Glutamatergic neuron (in vitro differentiated cells): ENCODE measurements around the gene SELENOV. TPM values are rescaled to one million over a fixed set of nuclear protein-coding genes. Genes with fewer than 3 reads are reported as not detected.

Source experiments
- DNase-seq: peaks from one replicate; pipeline ENCODE4 v3.0.0; 2022
- H3K27ac Mint-ChIP-seq: one replicate; pipeline ENCODE4 v1.8.0; 2020; ENCODE audit warnings: mild to moderate bottlenecking, mixed read lengths, inconsistent platforms; ENCODE audit not compliant: unreplicated experiment
- H3K27me3 Mint-ChIP-seq: one replicate; pipeline ENCODE4 v1.8.0; 2020; ENCODE audit warnings: mild to moderate bottlenecking, moderate library complexity, mixed read lengths, inconsistent platforms; ENCODE audit not compliant: unreplicated experiment
- H3K36me3 Mint-ChIP-seq: one replicate; pipeline ENCODE4 v1.8.0; 2020; ENCODE audit warnings: mild to moderate bottlenecking, mixed read lengths, inconsistent platforms; ENCODE audit not compliant: unreplicated experiment
- H3K4me1 Mint-ChIP-seq: one replicate; pipeline ENCODE4 v1.8.0; 2020; ENCODE audit warnings: mild to moderate bottlenecking, low read depth, mixed read lengths, inconsistent platforms; ENCODE audit not compliant: unreplicated experiment
- H3K4me3 Mint-ChIP-seq: one replicate; pipeline ENCODE4 v1.8.0; 2020; ENCODE audit warnings: mild to moderate bottlenecking, mixed read lengths, inconsistent platforms; ENCODE audit not compliant: unreplicated experiment
- H3K9me3 Mint-ChIP-seq: one replicate; pipeline ENCODE4 v1.8.0; 2020; ENCODE audit warnings: mild to moderate bottlenecking, moderate library complexity, mixed read lengths, inconsistent platforms; ENCODE audit not compliant: unreplicated experiment
- CTCF ChIP-seq: fragments of 200-600 bp; sonication (generic); IDR thresholded peaks from one replicate; pipeline ENCODE4 v1.5.0; 2021; ENCODE audit not compliant: partially characterized antibody, unreplicated experiment
- total RNA-seq: library from RNA; stranded (reverse); fragmentation: NEBNext Ultra II Directional; extraction: Animal tissue kit (Norgen Biotek cat#: 25700); gene quantifications from one replicate; pipeline ENCODE4 v1.2.1, GENCODE V29; 2021; ENCODE audit not compliant: unreplicated experiment

The SELENOV gene
- total RNA-seq, 1 donor from 2014 or later: 9.9 TPM

GRCh38 chr19:39480337-39481228 is 34.4 kb upstream of the SELENOV start, which contains the start of gene TIMM50:
TIMM50 (plus strand) TSS chr19:39480838; CDS start chr19:39480854, 16 bp downstream.
- Mint-ChIP-seq H3K9me3 (peaks cover 25% of the 10 kb centered on the region), H3K36me3 (peaks cover 4% of the 10 kb centered on the region), H3K4me1 (peaks cover 41% of the 10 kb centered on the region), H3K27me3 (peaks cover 18% of the 10 kb centered on the region), H3K27ac (peak within 1 kb of the TSS; percentile 99), H3K4me3 (peak within 1 kb of the TSS; percentile 98)
- peak; percentile 100 for DNase-seq
- no peak for TF ChIP-seq CTCF

DNA sequence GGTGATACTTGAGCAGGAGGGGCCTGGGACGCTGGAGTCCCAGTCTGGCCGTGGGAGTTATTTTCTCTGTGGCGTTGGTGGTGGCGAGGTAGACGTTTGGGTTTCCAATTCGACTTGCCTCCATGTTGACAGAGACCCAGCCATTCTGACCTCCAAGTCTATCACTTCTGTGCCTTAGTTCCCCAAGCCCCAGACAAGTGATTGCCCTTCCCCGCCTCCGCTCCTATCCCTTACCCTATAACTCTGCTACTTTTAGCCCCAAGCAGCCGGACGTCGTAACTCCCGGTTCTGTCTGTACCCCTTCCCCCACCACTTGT is 33.8 kb upstream of the SELENOV start:
- Mint-ChIP-seq H3K4me1 (peaks cover 44% of the 10 kb centered on the region), H3K4me3 (peak overlapping the region; percentile 98), H3K36me3 (peaks cover 4% of the 10 kb centered on the region), H3K9me3 (peaks cover 25% of the 10 kb centered on the region), H3K27ac (peak overlapping the region; percentile 99), H3K27me3 (peaks cover 18% of the 10 kb centered on the region)
- DNase-seq: no peak
- TF ChIP-seq CTCF: no peak

GRCh38 chr19:39481676-39482075 is 33.3 kb upstream of the SELENOV start:
- Mint-ChIP-seq H3K4me1 (peaks cover 49% of the 10 kb centered on the region), H3K4me3 (peak overlapping the region; percentile 98), H3K27ac (peak overlapping the region; percentile 99), H3K9me3 (peaks cover 27% of the 10 kb centered on the region), H3K36me3 (peaks cover 8% of the 10 kb centered on the region), H3K27me3 (peaks cover 19% of the 10 kb centered on the region)
- TF ChIP-seq CTCF: no peak
- no peak for DNase-seq

DNA sequence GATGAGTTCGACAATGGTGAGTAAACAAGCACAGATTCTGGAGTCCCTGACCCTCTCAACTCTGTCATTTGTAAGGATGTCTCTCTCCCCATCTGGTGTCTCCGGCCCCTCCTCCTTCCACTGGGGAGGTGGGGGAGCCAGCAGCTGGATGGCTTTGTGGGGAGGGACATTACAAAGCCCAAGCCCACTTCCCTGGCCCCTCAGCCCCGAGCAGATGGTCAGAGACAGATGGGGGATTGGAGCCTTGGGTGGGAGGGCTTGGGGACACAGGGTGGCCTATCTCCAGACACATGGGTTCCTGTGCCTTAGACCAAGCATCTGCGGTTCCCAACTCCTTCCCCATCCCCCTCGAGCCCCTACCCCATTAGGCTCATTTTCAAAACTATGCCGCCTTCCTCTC is 31.8 kb upstream of the SELENOV start:
- peaks cover 29% of the 10 kb centered on the region for H3K9me3 Mint-ChIP-seq
- H3K4me1 Mint-ChIP-seq: peaks cover 56% of the 10 kb centered on the region
- peak; percentile 83 for DNase-seq
- H3K36me3 Mint-ChIP-seq: peaks cover 10% of the 10 kb centered on the region
- no peak for TF ChIP-seq CTCF
- peaks cover 21% of the 10 kb centered on the region for H3K27me3 Mint-ChIP-seq
- H3K27ac Mint-ChIP-seq: peak overlapping the region; percentile 99
- H3K4me3 Mint-ChIP-seq: peak overlapping the region; percentile 98

DNA sequence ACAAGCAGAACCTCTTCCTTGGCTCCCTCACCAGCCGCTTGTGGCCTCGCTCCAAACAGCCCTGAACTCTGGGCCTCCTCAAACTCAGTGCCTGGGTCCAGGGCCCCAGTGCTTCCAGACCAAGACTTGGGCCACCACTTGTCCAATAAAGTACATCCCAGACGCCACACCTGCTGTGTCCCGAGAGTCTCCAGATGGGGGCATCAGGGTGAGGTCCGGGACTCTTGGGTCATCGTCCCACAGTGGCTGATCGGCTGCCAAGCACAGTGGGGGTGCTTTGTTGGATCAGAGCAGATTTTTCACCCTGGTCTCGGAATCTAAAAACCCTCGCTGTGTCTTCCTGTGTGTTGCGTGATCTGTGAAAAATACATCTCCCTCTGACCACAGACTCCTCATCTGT is 25.2 kb upstream of the SELENOV start:
- Mint-ChIP-seq H3K4me1 (peaks cover 28% of the 10 kb centered on the region), H3K36me3 (peaks cover 10% of the 10 kb centered on the region), H3K4me3 (no peak overlapping the region), H3K27ac (peak overlapping the region; percentile 38), H3K27me3 (peaks cover 8% of the 10 kb centered on the region), H3K9me3 (peaks cover 7% of the 10 kb centered on the region)
- TF ChIP-seq CTCF: no peak
- DNase-seq: no peak
